ENCODE results near the gene ARHGEF3.
"Not testable (repeated sequence)": the region's sequence is repeated elsewhere in the genome, so short reads cannot be mapped to it uniquely, and the experiment has no call there.

The ARHGEF3 gene

GRCh38 chr3:56725175-56725574 is 76.6 kb downstream of the ARHGEF3 start:
- DNase-seq (ENCODE audit: low read depth) = peak; percentile 4

DNA sequence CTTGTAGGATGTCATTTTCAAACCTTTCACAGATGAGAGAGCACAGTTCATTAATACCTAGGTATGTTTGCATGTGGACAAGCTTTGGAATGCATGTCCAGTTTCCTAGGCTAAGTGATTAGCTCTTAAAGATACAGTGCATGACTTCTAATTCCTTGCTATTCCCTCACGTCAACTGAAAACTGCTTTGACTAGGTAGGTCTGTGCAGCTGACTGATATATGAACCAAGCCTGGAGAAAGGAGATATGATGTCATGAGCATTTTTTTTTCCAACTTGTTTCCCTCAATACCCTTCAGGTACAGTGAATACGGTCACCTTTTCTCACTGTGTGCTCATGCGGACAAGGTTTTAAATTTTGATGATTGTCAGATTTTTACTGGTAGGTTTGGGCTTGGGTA is 77.1 kb downstream of the ARHGEF3 start:
- DNase-seq (ENCODE audit: low read depth) = no peak

- no peak for DNase-seq (ENCODE audit: low read depth)
These were observed 80.9 kb downstream of the ARHGEF3 start for GRCh38 chr3:56720849-56721248.

DNA sequence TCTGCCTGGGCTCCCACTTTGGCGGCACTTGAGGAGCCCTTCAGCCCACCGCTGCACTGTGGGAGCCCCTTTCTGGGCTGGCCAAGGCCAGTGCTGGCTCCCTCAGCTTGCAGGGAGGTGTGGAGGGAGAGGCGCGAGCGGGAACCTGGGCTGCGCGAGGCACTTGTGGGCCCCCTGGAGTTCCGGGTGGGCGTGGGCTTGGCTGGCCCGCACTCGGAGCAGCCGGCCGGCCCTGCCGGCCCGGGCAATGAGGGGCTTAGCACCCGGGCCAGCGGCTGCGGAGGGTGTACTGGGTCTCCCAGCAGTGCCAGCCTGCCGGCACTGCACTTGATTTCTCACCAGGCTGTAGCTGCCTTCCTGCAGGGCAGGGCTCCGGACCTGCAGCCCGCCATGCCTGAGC is 82.9 kb downstream of the ARHGEF3 start:
- DNase-seq (ENCODE audit: low read depth) = not testable (repeated sequence)

DNA sequence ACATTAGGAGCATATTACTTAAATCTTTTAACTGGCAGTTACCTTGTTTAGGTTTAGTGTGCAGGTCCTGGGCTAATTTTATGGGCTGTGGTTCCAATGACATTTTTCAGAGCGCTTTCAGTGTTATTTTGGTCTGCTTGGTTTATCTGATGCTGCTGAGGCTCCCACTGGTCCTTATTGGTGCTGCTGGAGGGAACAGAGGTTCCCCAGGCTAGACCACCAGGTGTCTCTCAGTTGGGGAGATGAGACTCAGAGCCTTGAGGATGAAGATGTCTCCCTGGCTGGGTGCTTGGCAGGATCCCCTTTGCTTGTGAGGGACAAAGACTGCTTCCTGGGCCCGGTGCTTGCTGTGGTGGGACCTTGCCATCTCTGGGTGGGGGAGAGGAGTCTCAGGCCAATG is 90.4 kb downstream of the ARHGEF3 start:
- DNase-seq (ENCODE audit: low read depth) = no peak

DNA sequence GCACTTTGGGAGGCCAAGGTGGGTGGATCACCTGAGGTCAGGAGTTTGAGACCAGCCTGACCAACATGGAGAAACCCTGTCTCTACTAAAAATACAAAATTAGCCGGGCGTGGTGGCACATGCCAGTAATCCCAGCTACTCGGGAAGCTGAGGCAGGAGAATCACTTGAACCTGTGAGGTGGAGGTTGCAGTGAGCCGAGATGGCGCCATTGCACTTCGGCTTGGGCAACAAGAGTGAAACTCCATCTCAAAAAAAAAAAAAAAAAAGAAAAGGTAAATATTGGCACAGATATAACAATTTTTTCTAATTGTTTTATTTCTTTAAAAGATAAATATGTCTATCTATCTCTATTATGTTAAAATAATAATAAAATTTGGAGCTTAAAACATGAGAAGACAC is 94.3 kb downstream of the ARHGEF3 start:
- not testable (repeated sequence) for DNase-seq (ENCODE audit: low read depth)

DNA sequence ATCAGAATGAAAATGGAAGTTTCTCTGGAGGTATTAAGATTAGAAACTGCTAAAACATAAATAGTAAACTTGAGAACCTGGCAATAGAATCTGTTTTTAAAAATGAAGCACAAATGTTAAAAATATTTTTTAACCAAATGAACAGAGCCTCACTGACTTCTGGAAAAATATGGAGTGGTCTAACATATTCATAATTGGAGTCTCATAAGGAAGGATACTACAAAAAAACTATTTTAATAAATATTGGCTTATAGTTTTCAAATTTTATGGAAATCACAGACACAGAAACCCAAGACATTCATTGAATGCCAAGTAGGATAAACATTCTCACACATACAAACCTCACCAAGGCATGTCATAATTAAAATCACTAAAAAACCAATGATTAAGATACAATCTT is 95.1 kb downstream of the ARHGEF3 start:
- DNase-seq (ENCODE audit: low read depth) = no peak

- no peak for DNase-seq (ENCODE audit: low read depth)
These were observed 97.0 kb downstream of the ARHGEF3 start for GRCh38 chr3:56704706-56705105.

DNA sequence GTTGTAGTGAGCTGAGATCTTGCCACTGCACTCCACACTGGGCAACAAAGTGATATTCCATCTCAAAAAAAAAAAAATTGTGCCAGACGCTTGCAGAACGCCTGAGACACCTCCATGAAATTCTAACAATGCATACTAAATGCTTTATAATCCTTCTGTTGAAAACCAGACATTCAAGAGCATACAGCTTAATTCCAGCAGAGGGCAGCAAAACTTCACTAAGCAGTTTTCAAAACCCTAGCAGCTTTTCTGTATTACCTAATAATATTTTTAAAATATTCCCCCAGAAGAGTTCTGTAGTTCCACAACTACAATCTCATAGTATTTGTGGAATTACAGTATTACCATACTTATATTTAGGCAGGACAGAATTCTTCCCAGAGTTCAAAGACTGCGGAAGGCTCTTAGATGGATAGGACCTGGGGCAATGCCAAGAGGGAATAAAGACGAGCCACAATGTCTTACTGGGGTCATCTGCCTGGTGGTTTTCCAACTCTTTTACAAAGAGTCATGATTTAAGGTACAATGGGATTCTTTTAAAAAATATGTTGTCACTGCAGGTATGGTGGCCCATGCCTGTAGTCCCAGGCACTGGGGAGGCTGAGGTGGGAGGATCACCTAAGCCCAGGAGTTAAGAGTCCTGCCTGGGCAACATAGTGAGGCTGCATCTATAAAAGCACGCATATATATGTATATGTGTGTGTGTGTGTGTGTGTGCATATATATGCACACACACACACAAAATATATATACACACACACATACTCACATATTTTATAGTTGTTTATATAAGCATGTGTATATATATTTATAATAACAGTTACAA is 99.0 kb downstream of the ARHGEF3 start:
- peak; percentile 33 for DNase-seq (ENCODE audit: low read depth)

GRCh38 chr3:56700151-56700550 is 101.6 kb downstream of the ARHGEF3 start:
- DNase-seq (ENCODE audit: low read depth) = no peak

- no peak for DNase-seq (ENCODE audit: low read depth)
These were observed 106.7 kb downstream of the ARHGEF3 start for GRCh38 chr3:56694867-56695683.

GRCh38 chr3:56693750-56694149 is 108.0 kb downstream of the ARHGEF3 start:
- no peak for DNase-seq (ENCODE audit: low read depth)

GRCh38 chr3:56692520-56693433 is 109.0 kb downstream of the ARHGEF3 start:
- peak; percentile 17 for DNase-seq (ENCODE audit: low read depth)

GRCh38 chr3:56692001-56692365 is 109.8 kb downstream of the ARHGEF3 start:
- DNase-seq (ENCODE audit: low read depth) = not testable (repeated sequence)

GRCh38 chr3:56691165-56692000 is 110.4 kb downstream of the ARHGEF3 start:
- DNase-seq (ENCODE audit: low read depth) = no peak

DNA sequence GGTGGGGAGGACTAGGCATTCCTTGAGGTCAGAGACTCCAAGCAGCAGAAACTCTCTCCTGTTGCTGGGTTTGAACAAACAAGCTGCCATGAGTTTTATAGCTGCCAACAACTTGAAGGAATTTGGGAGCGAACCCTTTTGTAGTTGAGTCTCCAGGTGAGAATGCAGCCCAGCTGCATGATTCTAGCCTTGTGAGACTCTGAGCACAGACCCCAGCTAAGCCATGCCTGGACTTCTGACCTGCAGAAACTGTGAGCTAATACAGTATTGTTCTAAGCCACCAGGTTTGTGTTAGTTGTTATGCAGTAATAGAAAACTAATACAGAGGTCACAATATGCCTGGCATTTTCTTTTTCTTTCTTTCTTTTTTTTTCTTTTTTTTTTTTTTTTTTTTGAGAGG is 112.4 kb downstream of the ARHGEF3 start:
- DNase-seq (ENCODE audit: low read depth) = no peak

- no peak for DNase-seq (ENCODE audit: low read depth)
These were observed 113.6 kb downstream of the ARHGEF3 start for GRCh38 chr3:56688191-56688590.

GRCh38 chr3:56684029-56684428 is 117.7 kb downstream of the ARHGEF3 start:
- DNase-seq (ENCODE audit: low read depth) = no peak

GRCh38 chr3:56683122-56683817 is 118.5 kb downstream of the ARHGEF3 start, which contains the start of gene TASOR:
Gene TASOR (minus strand): TSS chr3:56683265. CDS start chr3:56683006, 259 bp downstream.
- peak; percentile 80 for DNase-seq (ENCODE audit: low read depth)

DNA sequence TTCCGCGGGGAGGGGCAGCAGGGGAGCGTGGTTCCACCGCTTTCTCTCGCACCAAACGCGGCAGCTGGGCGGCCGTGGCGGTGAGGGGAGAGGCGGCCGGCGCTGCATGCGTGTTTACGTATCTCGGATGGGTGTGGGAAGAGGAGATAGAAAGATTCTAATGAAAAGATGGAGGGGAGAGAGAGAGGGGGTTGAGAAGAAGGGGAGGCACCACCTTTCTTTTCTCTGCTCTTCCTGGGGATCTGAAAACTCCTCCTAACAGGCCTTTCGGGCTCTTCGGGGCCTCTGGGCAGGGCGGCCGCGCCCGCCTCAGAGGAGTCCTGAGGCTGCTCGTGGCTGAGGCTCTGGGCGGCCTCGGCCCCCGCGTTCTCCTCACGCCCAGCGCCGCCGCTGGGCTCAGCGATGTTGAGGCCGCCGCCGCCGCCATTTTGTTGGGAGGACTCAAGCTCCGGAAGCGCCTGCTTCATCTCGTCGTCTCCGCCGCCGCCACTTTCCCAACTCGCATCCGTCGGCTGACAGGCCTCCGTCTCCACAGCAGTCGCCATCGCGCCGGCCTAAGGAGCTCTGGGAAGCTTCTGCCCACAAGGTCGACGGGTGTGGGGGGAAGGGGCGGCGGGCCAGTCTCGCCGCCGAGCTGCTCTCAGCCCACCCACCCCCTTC is 119.2 kb downstream of the ARHGEF3 start:
- peak; percentile 64 for DNase-seq (ENCODE audit: low read depth)

All from T follicular helper cell (primary cell).